ACC112 (cell line): ENCODE data around the gene F12.
"Not testable (repeated sequence)": the region's sequence is repeated elsewhere in the genome, so short reads cannot be mapped to it uniquely, and the experiment has no call there.

Source experiments
- H2AFZ ChIP-seq: fragments of 200-600 bp; sonication (generic); one replicate; pipeline ENCODE4 v1.6.0; 2017; ENCODE audit warnings: antibody characterized with exemption, low read length; ENCODE audit not compliant: unreplicated experiment
- H3K27ac ChIP-seq: fragments of 200-600 bp; sonication (generic); 2 replicates; pipeline ENCODE4 v1.5.1; 2014; ENCODE audit warnings: low read depth, mild to moderate bottlenecking, antibody characterized with exemption, low read length, moderate library complexity
- H3K27me3 ChIP-seq: fragments of 200-600 bp; sonication (generic); 2 replicates; pipeline ENCODE4 v1.6.1; 2014; ENCODE audit warnings: mild to moderate bottlenecking, antibody characterized with exemption, low read length, moderate library complexity, mixed read lengths; ENCODE audit not compliant: insufficient read depth
- H3K36me3 ChIP-seq: fragments of 200-600 bp; sonication (generic); 2 replicates; pipeline ENCODE4 v1.6.1; 2016; ENCODE audit warnings: mild to moderate bottlenecking, antibody characterized with exemption, low read length, moderate library complexity, mixed read lengths; ENCODE audit not compliant: insufficient read depth
- H3K4me1 ChIP-seq: fragments of 200-600 bp; sonication (generic); one replicate; pipeline ENCODE4 v1.6.1; 2016; ENCODE audit warnings: low read length, mixed read lengths; ENCODE audit not compliant: insufficient read depth, unreplicated experiment, control insufficient read depth
- H3K4me3 ChIP-seq: fragments of 200-600 bp; sonication (generic); 2 replicates; pipeline ENCODE4 v1.5.1; 2014; ENCODE audit warnings: mild to moderate bottlenecking, low read depth, low read length
- H3K79me2 ChIP-seq: fragments of 200-600 bp; sonication (generic); one replicate; pipeline ENCODE4 v1.6.0; 2016; ENCODE audit warnings: low read length; ENCODE audit not compliant: control insufficient read depth, unreplicated experiment, insufficient read depth

Gene F12

DNA sequence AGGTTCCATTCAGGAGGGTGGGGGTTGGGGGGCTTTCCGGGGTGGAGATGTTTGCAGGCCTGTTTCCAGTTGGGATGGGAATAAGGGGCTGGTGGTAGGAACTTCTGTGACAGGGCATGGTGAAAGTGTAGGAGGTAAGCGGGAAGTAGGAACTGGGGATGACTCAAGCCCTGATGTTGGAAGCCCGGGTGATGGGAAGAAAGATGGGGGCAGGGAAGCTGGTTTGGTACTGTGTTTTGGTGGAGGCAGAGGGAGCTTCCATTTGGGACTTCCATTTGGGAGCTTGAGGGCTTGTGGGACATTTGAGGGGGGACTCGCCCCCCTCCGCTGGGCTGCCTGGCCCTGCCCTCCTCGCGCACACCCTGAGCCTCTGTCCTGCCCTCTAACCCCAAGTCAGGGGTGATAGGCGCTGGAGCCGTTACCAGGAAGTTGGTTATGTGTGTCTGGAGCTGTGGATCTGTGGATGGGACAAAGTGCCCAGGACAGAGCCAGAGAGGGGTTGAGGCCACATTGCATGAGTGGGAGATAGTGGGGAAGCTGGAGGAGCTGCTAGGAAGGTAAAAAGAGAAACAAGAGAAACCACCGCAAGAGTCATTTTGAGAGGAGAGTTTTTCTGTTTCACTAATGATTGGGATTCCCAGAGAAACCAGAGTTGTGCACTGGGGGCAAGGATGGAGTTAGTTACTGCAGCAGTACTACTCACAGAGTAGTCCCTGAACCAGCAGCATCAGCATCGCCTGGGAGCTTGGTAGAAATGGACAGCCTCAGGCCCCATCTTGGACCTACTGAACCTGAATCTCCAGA, 45.0 kb downstream of the F12 start:
- Histone ChIP-seq H3K27me3 (no peaks in the 10 kb centered on the region), H3K4me1 (peaks cover 19% of the 10 kb centered on the region), H3K79me2 (no peaks in the 10 kb centered on the region), H3K36me3 (no peaks in the 10 kb centered on the region), H2AFZ (no peak overlapping the region), H3K27ac (no peak overlapping the region), H3K4me3 (no peak overlapping the region)

GRCh38 chr5:177363565-177363964, 45.8 kb downstream of the F12 start:
- peak overlapping the region; percentile 74 for H2AFZ ChIP-seq
- no peaks in the 10 kb centered on the region for H3K79me2 ChIP-seq
- no peak overlapping the region for H3K27ac ChIP-seq
- no peaks in the 10 kb centered on the region for H3K36me3 ChIP-seq
- no peaks in the 10 kb centered on the region for H3K27me3 ChIP-seq
- H3K4me1 ChIP-seq, result peaks cover 19% of the 10 kb centered on the region
- peak overlapping the region; percentile 65 for H3K4me3 ChIP-seq

DNA sequence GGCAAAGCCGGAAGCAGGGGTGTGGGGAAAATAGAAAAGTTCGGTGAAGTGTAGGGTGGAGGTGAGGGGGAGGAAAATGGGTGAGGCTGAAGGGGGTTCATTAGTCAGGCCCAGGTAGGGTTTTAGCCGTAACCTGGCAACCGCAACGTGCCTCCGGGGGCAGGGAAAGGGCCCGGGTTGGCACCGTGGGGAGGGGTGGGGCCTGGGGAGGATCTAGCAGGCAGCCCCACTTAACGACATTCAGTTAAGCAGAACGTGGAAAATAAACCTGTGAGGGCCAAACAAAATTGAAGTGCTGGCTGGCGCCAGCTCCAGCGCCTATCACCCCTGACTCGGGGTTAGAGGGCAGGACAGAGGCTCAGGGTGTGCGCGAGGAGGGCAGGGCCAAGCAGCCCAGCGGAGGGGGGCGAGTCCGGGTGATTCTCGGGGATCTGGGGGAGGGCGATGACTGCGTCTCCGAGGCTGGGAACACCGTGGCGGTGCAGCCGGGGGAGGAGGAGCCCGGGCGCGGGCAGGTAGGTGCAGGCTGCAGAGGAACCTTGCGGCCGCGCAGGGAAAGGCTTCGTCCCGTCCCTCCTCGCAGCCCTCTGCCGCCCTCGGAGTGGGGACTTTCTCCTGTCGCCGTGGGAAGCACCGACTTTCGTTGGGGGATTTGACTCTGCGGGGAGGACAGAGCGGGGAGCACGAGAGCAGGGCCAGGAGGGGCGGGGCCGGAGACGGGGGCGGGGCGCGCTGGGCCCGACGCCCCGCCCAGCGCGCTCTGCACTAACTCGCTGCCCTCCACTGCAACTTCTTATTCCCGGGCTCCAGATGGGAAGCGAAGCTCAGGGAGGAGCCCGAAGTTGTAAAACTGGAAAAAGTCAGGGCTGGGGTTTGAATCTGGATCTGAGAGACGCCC, 46.5 kb downstream of the F12 start:
- Histone ChIP-seq H3K79me2 (no peaks in the 10 kb centered on the region), H3K27ac (no peak overlapping the region), H2AFZ (peak overlapping the region; percentile 74), H3K36me3 (no peaks in the 10 kb centered on the region), H3K27me3 (no peaks in the 10 kb centered on the region), H3K4me3 (peak overlapping the region; percentile 65), H3K4me1 (peaks cover 17% of the 10 kb centered on the region)

- no peak overlapping the region for H3K4me3 ChIP-seq
- H3K79me2 ChIP-seq, result no peaks in the 10 kb centered on the region
- H3K4me1 ChIP-seq, result peaks cover 13% of the 10 kb centered on the region
- no peaks in the 10 kb centered on the region for H3K27me3 ChIP-seq
- H2AFZ ChIP-seq, result no peak overlapping the region
- H3K27ac ChIP-seq, result no peak overlapping the region
- no peaks in the 10 kb centered on the region for H3K36me3 ChIP-seq
Measured at GRCh38 chr5:177362292-177362609, 47.1 kb downstream of the F12 start.

GRCh38 chr5:177361418-177362291, 47.7 kb downstream of the F12 start:
- peaks cover 11% of the 10 kb centered on the region for H3K4me1 ChIP-seq
- no peaks in the 10 kb centered on the region for H3K79me2 ChIP-seq
- H3K27ac ChIP-seq, result no peak overlapping the region
- H2AFZ ChIP-seq, result no peak overlapping the region
- no peaks in the 10 kb centered on the region for H3K36me3 ChIP-seq
- no peak overlapping the region for H3K4me3 ChIP-seq
- no peaks in the 10 kb centered on the region for H3K27me3 ChIP-seq

- H3K4me1 ChIP-seq, H3K27me3 ChIP-seq, H3K4me3 ChIP-seq, H3K79me2 ChIP-seq, H2AFZ ChIP-seq, H3K27ac ChIP-seq, H3K36me3 ChIP-seq: not testable (repeated sequence)
Measured at GRCh38 chr5:177360740-177361139, 48.6 kb downstream of the F12 start.

GRCh38 chr5:177359860-177360259, 49.5 kb downstream of the F12 start:
- Histone ChIP-seq H2AFZ (no peak overlapping the region), H3K4me3 (no peak overlapping the region), H3K4me1 (peaks cover 6% of the 10 kb centered on the region), H3K27me3 (no peaks in the 10 kb centered on the region), H3K79me2 (no peaks in the 10 kb centered on the region), H3K36me3 (no peaks in the 10 kb centered on the region), H3K27ac (no peak overlapping the region)

DNA sequence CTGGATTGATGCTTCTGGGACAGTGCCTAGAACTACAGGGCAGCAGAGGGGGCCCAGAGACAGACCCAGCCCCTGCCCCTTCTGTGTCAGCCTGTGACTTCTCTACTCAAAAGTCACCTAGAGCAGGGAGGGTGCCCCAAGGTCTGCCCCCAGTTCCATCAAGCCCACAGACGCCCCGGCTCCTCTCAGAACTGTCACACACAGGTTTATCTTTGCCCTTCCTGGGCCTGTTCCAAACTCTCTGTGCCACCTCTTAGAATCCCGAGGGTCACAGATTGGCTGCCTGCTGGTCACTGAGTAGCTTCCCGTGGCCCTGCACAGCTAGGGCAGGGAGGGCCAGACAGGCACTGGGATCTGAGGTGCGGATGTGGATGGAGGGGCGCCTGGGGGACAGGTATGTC, 49.9 kb downstream of the F12 start:
- Histone ChIP-seq H3K4me3 (no peak overlapping the region), H3K27ac (no peak overlapping the region), H3K36me3 (no peaks in the 10 kb centered on the region), H2AFZ (no peak overlapping the region), H3K79me2 (no peaks in the 10 kb centered on the region), H3K27me3 (no peaks in the 10 kb centered on the region), H3K4me1 (peaks cover 4% of the 10 kb centered on the region)

- Histone ChIP-seq H3K36me3 (no peaks in the 10 kb centered on the region), H3K79me2 (no peaks in the 10 kb centered on the region), H3K4me3 (no peak overlapping the region), H2AFZ (no peak overlapping the region), H3K27me3 (no peaks in the 10 kb centered on the region), H3K4me1 (no peaks in the 10 kb centered on the region), H3K27ac (no peak overlapping the region)
Measured at GRCh38 chr5:177358370-177358819, 51.0 kb downstream of the F12 start.
